Bronchial epithelial cell (primary cell): Measurements from ENCODE around the gene FA2H. TPM values are rescaled to one million over a fixed set of nuclear protein-coding genes. Genes with fewer than 3 reads are reported as not detected.
A peak's percentile ranks its signal among the peaks of the same experiment; 100 is the strongest.

Experiments used
- DNase-seq: peaks from one replicate; pipeline ENCODE4 v3.0.0-alpha.2; 2010; ENCODE audit warnings: low read depth
- FAIRE-seq: peaks from 2 replicates; lab custom pipeline; 2011; peaks lifted over from hg19 to GRCh38; lab: Jason Lieb, UNC
- H3K27me3 ChIP-seq: 2 replicates; pipeline ENCODE4 v1.5.1; 2011; ENCODE audit warnings: low read length; ENCODE audit not compliant: control insufficient read depth, insufficient read depth
- H3K36me3 ChIP-seq: 2 replicates; pipeline ENCODE4 v1.5.1; 2011; ENCODE audit warnings: low read length; ENCODE audit not compliant: control insufficient read depth, insufficient read depth
- H3K4me3 ChIP-seq: 2 replicates; pipeline ENCODE4 v1.5.1; 2011; ENCODE audit warnings: mild to moderate bottlenecking, low read depth, low read length, control low read depth
- total RNA-seq: library from RNA; depleted of rRNA; stranded (reverse); fragments of >200 nt; gene quantifications from 2 replicates; pipeline ENCODE4 v1.2.1, GENCODE V29; 2014
- TF ChIP-seq, protein P1 (sequence below): IDR thresholded peaks from 2 replicates; pipeline ENCODE4 v1.5.1; 2011; ENCODE audit warnings: mild to moderate bottlenecking, moderate library complexity, low read length, control low read depth, inconsistent platforms; ENCODE audit not compliant: insufficient read depth, severe bottlenecking

FA2H gene
- total RNA-seq, 1 donor from 2014 or later, result 1.6 TPM

DNA sequence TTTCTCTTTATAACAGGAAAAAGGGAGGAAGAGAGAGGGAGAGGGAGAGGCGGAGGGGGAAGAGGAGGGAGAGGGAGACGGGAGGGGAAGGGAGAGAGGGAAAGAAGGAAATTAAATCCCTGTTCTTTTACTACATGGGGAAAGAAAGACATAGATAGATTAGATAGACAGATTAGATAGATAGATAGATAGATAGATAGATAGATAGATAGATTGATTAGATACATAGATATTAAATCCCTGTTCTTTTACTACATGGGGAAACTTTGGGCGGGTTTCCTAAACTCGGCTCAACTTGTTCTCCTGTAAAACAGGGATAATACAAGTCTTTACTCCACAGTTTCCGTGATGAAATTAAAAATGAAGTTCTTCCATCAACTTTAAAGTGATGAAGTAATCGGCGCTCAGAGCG is 108.6 kb downstream of the FA2H start:
- FAIRE-seq (no peak), DNase-seq (peak; percentile 2)
- TF ChIP-seq, protein P1, sequence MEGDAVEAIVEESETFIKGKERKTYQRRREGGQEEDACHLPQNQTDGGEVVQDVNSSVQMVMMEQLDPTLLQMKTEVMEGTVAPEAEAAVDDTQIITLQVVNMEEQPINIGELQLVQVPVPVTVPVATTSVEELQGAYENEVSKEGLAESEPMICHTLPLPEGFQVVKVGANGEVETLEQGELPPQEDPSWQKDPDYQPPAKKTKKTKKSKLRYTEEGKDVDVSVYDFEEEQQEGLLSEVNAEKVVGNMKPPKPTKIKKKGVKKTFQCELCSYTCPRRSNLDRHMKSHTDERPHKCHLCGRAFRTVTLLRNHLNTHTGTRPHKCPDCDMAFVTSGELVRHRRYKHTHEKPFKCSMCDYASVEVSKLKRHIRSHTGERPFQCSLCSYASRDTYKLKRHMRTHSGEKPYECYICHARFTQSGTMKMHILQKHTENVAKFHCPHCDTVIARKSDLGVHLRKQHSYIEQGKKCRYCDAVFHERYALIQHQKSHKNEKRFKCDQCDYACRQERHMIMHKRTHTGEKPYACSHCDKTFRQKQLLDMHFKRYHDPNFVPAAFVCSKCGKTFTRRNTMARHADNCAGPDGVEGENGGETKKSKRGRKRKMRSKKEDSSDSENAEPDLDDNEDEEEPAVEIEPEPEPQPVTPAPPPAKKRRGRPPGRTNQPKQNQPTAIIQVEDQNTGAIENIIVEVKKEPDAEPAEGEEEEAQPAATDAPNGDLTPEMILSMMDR, result no peak
- H3K4me3 ChIP-seq, result peak overlapping the region; percentile 99
- no peaks in the 10 kb centered on the region for H3K27me3 ChIP-seq
- peaks cover 8% of the 10 kb centered on the region for H3K36me3 ChIP-seq

Other genes with a start within 250 kb of the FA2H start
- 65.0 and 71.2 TPM in 2 replicates for gene GLG1, start 167.7 kb downstream of the FA2H start, total RNA-seq
- gene RFWD3, start 107.9 kb downstream of the FA2H start, total RNA-seq, result 11.6 and 13.7 TPM in 2 replicates
- gene MLKL, start 74.0 kb downstream of the FA2H start, total RNA-seq, result 2.7 and 6.3 TPM in 2 replicates
- gene WDR59, start 210.3 kb upstream of the FA2H start, total RNA-seq, result 7.6 and 12.5 TPM in 2 replicates
- gene ZNRF1, start 224.2 kb upstream of the FA2H start, total RNA-seq, result 10.8 and 13.8 TPM in 2 replicates